Breast epithelium (tissue), 4 donors: ENCODE measurements around the gene SYNGR3. TPM values are rescaled to one million over a fixed set of nuclear protein-coding genes. Genes with fewer than 3 reads are reported as not detected.
A peak's percentile ranks its signal among the peaks of the same experiment; 100 is the strongest.

Experiments used
- DNase-seq, 2 donors: peaks; one replicate each; pipeline ENCODE4 v3.0.0-alpha.2; 2019; ENCODE audit warnings: low spot score in 2 of 2
- H3K27ac ChIP-seq, 2 donors: fragments of 200-600 bp; sonication (generic) in 1 of 2; one replicate each; pipeline ENCODE4 v1.5.1; 2016 to 2019; ENCODE audit warnings: mild to moderate bottlenecking in 1 of 2
- H3K27me3 ChIP-seq, 2 donors: fragments of 200-600 bp; sonication (generic) in 1 of 2; one replicate each; pipeline versions ENCODE4 v1.5.1 to v1.6.0; 2017 to 2019; ENCODE audit warnings: control low read depth in 1 of 2, mild to moderate bottlenecking in 1 of 2
- H3K36me3 ChIP-seq: fragments of 200-600 bp; one replicate; pipeline ENCODE4 v1.5.1; 2019
- H3K4me1 ChIP-seq, 2 donors: fragments of 200-600 bp; sonication (generic); one replicate each; pipeline ENCODE4 v1.5.1; 2016 to 2019; ENCODE audit warnings: control low read depth in 1 of 2
- H3K4me3 ChIP-seq, 3 donors: fragments of 200-600 bp; sonication (generic); 1 replicate in 2 of 3; 2 replicates in 1 of 3; pipeline ENCODE4 v1.5.1; 2016 to 2019; ENCODE audit warnings: mild to moderate bottlenecking in 3 of 3, moderate library complexity in 2 of 3
- H3K9me3 ChIP-seq, 2 donors: fragments of 200-600 bp; sonication (generic) in 1 of 2; one replicate each; pipeline ENCODE4 v1.5.1; 2016 to 2019; ENCODE audit warnings: control low read depth in 1 of 2
- CTCF ChIP-seq, 3 donors: fragments of 450-650 bp; IDR thresholded peaks; one replicate each; pipeline ENCODE4 v1.5.1; 2016 to 2017; ENCODE audit warnings: antibody characterized with exemption in 3 of 3, mild to moderate bottlenecking in 3 of 3, moderate library complexity in 3 of 3
- POLR2A ChIP-seq: fragments of 450-650 bp; IDR thresholded peaks from one replicate; pipeline ENCODE4 v1.6.1; 2016; ENCODE audit warnings: antibody characterized with exemption, mild to moderate bottlenecking, moderate library complexity
- POLR2AphosphoS5 ChIP-seq, 3 donors: sonication (generic); formaldehyde crosslinking; IDR thresholded peaks; one replicate each; pipeline ENCODE4 v1.6.1; 2017; ENCODE audit warnings: antibody characterized with exemption in 3 of 3
- intact Hi-C: fragments of 100-400 bp; cut with DNase I; formaldehyde crosslinking; loops from one replicate; pipeline ENCODE4 v1.15.1; 2023; ENCODE audit warnings: low total_unique reads
- total RNA-seq, 3 donors: library from RNA; depleted of rRNA; stranded (reverse); fragments of >200 nt; gene quantifications; one replicate each; pipeline ENCODE4 v1.1.0, GENCODE V29; 2016

The SYNGR3 gene
- total RNA-seq, 3 donors from 2014 or later = 0.44 to 2.0 (median 0.64) TPM

- no peak overlapping the region for H3K27ac ChIP-seq
- no peak for DNase-seq
- intact Hi-C loops = no loop called here
- peaks cover 0 to 14% of the 10 kb centered on the region in 2 donors for H3K27me3 ChIP-seq
- peaks cover 8 to 14% of the 10 kb centered on the region in 2 donors for H3K4me1 ChIP-seq
- H3K36me3 ChIP-seq = peaks cover 6% of the 10 kb centered on the region
- no peak overlapping the region for H3K4me3 ChIP-seq
- H3K9me3 ChIP-seq = no peaks in the 10 kb centered on the region
- TF ChIP-seq CTCF (IDR thresholded peaks at IDR 0.05) = no peak
Observed at GRCh38 chr16:1980770-1981087, 9.0 kb upstream of the SYNGR3 start.

GRCh38 chr16:1981398-1981836 is 8.4 kb upstream of the SYNGR3 start, which contains the start of gene NOXO1:
TSS of gene NOXO1 (minus strand) at chr16:1981469. CDS start at chr16:1981179, 290 bp downstream.
- peaks cover 8 to 14% of the 10 kb centered on the region in 2 donors for H3K4me1 ChIP-seq
- H3K4me3 ChIP-seq = peak within 1 kb of the TSS in 1 of 3 donors; percentile 60
- peaks cover 0 to 14% of the 10 kb centered on the region in 2 donors for H3K27me3 ChIP-seq
- H3K9me3 ChIP-seq = no peaks in the 10 kb centered on the region
- peak within 1 kb of the TSS in 1 of 2 donors; percentile 42 for H3K27ac ChIP-seq
- TF ChIP-seq CTCF (IDR thresholded peaks at IDR 0.05) (no peak), POLR2AphosphoS5 (IDR thresholded peaks at IDR 0.05) (no peak), POLR2A (no peak)
- peaks cover 6% of the 10 kb centered on the region for H3K36me3 ChIP-seq
- DNase-seq = no peak
- intact Hi-C loops = no loop called here

- peaks cover 0 to 14% of the 10 kb centered on the region in 2 donors for H3K27me3 ChIP-seq
- no peak overlapping the region for H3K4me3 ChIP-seq
- peak in 1 of 2 donors; percentile 78 for DNase-seq
- H3K36me3 ChIP-seq = peaks cover 6% of the 10 kb centered on the region
- H3K4me1 ChIP-seq = peaks cover 8 to 14% of the 10 kb centered on the region in 2 donors
- H3K27ac ChIP-seq = peak overlapping the region in 1 of 2 donors; percentile 42
- H3K9me3 ChIP-seq = no peaks in the 10 kb centered on the region
- intact Hi-C loops = no loop called here
- TF ChIP-seq POLR2AphosphoS5 (IDR thresholded peaks at IDR 0.05) = no peak
Observed at GRCh38 chr16:1982013-1982433, 7.7 kb upstream of the SYNGR3 start.

- no peak for DNase-seq
- Histone ChIP-seq H3K27ac (peak overlapping the region; percentile 70 to 79), H3K36me3 (peaks cover 4% of the 10 kb centered on the region), H3K9me3 (no peaks in the 10 kb centered on the region), H3K27me3 (peaks cover 0 to 14% of the 10 kb centered on the region in 2 donors), H3K4me3 (peak overlapping the region; percentile 72 to 99 (median 85)), H3K4me1 (peaks cover 8 to 14% of the 10 kb centered on the region in 2 donors)
- TF ChIP-seq POLR2AphosphoS5 (IDR thresholded peaks at IDR 0.05) (no peak), CTCF (IDR thresholded peaks at IDR 0.05) (no peak), POLR2A (no peak)
- intact Hi-C loops = no loop called here
Observed at GRCh38 chr16:1982991-1983543, 6.7 kb upstream of the SYNGR3 start.

GRCh38 chr16:1983544-1984346 is 6.0 kb upstream of the SYNGR3 start, which contains the start of gene GFER:
TSS of gene GFER (plus strand) at chr16:1984193. CDS start at chr16:1984219, 26 bp downstream.
- Histone ChIP-seq H3K27me3 (peaks cover 0 to 18% of the 10 kb centered on the region in 2 donors), H3K36me3 (no peaks in the 10 kb centered on the region), H3K4me3 (peak within 1 kb of the TSS; percentile 72 to 99 (median 85)), H3K4me1 (peaks cover 8 to 14% of the 10 kb centered on the region in 2 donors), H3K27ac (peak within 1 kb of the TSS; percentile 70 to 79), H3K9me3 (no peaks in the 10 kb centered on the region)
- DNase-seq = peak in 1 of 2 donors; percentile 52
- intact Hi-C loops = no loop called here
- peak in 2 of 3 donors; percentile 33 to 34 for TF ChIP-seq POLR2AphosphoS5 (IDR thresholded peaks at IDR 0.05)
- TF ChIP-seq CTCF (IDR thresholded peaks at IDR 0.05) = no peak
- TF ChIP-seq POLR2A = no peak
